ENCODE results near the gene WWOX. TPM values are rescaled to one million over a fixed set of nuclear protein-coding genes. Genes with fewer than 3 reads are reported as not detected.

WWOX gene
- total RNA-seq, 1 experiment from 2014 or later: 79.9 TPM

DNA sequence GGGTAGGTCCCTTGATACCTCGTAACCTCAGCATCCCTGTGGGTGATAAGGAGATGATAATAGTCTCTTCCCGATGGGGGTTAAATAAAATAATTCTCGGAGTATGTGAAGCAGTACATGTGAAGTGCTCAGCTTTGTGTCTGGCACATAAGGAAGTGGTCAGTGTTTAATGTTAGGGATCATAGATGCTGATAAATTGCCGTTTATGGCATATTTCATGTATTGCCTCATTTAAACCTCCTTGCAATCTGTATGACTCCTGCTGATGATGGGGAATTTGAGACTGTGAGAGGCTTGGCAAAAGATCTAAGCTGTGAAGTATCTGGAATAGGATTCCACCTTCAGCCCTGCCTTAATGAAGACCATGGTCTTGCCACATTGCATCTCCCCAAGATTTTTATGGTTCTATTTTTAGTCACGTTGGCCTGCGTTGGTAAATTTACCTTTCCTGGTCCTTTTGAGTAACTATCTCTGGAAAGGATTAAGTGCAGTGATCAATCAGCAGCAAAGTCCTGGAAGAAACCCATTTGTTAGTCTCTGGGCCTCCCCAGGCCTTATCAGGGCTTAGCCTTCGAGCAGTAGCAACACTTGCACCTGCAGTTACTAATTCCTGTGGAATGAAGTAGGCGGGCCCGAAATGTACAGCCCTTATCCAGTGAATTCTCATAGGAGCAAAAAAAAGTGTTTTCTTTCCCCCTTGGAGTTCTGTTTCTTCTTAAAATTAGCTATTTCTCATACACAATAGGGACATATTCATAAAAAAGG lies 144.9 kb downstream of the WWOX start:
- H3K27me3 ChIP-seq (replicated peaks; ENCODE audit: insufficient read depth, low read depth, low read length, poor library complexity): no peaks in the 10 kb centered on the region
- CTCF ChIA-PET: no interaction called here
- no peak overlapping the region for H3K4me3 ChIP-seq (ENCODE audit: low read depth, low read length, poor library complexity, severe bottlenecking)
- H3K27ac ChIP-seq (ENCODE audit: low read depth, low read length, poor library complexity, severe bottlenecking): no peak overlapping the region
- TF ChIP-seq, protein P1, sequence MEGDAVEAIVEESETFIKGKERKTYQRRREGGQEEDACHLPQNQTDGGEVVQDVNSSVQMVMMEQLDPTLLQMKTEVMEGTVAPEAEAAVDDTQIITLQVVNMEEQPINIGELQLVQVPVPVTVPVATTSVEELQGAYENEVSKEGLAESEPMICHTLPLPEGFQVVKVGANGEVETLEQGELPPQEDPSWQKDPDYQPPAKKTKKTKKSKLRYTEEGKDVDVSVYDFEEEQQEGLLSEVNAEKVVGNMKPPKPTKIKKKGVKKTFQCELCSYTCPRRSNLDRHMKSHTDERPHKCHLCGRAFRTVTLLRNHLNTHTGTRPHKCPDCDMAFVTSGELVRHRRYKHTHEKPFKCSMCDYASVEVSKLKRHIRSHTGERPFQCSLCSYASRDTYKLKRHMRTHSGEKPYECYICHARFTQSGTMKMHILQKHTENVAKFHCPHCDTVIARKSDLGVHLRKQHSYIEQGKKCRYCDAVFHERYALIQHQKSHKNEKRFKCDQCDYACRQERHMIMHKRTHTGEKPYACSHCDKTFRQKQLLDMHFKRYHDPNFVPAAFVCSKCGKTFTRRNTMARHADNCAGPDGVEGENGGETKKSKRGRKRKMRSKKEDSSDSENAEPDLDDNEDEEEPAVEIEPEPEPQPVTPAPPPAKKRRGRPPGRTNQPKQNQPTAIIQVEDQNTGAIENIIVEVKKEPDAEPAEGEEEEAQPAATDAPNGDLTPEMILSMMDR (conservative IDR thresholded peaks at IDR 0.05; ENCODE audit: low read depth, low read length): no peak
- TF ChIP-seq EZH2 (IDR thresholded peaks at IDR 0.05; ENCODE audit: borderline replicate concordance, low read depth, low read length, poor library complexity, severe bottlenecking): no peak
- H3K36me3 ChIP-seq (ENCODE audit: insufficient read depth, low read length, poor library complexity, severe bottlenecking): no peaks in the 10 kb centered on the region
- no peaks in the 10 kb centered on the region for H3K4me1 ChIP-seq (ENCODE audit: insufficient read depth, low read length, poor library complexity, severe bottlenecking)
- H3K9me3 ChIP-seq (ENCODE audit: low read depth, low read length, poor library complexity, severe bottlenecking): no peaks in the 10 kb centered on the region
- POLR2A ChIA-PET (ENCODE audit: low non-redundant PET): no interaction called here
- DNase-seq (ENCODE audit: low spot score): no peak
- no TSS peak for BruUV-seq (replicated peaks)
- intact Hi-C loops (cut with micrococcal nuclease; ENCODE audit: unreplicated experiment): no loop called here

DNA sequence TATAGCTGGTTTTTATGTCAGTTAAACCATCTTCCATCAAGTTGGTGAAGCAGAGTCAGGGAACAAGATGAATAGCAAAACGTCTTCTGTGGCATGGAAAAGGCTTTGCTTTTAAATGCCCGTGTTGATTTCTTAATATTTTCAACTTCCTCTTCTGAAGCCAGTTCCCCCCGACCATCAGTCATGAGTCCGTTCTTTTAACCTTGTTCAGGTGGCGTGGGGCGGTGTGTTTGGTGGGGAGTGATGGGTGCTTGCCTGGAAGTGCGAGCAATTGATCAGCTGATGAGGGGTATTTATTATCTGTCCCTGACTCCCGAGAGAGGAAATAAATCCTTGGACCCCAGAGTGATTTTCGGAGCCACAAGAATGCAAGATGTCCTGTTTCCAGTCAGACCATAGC lies 147.1 kb downstream of the WWOX start:
- CTCF ChIA-PET: no interaction called here

DNA sequence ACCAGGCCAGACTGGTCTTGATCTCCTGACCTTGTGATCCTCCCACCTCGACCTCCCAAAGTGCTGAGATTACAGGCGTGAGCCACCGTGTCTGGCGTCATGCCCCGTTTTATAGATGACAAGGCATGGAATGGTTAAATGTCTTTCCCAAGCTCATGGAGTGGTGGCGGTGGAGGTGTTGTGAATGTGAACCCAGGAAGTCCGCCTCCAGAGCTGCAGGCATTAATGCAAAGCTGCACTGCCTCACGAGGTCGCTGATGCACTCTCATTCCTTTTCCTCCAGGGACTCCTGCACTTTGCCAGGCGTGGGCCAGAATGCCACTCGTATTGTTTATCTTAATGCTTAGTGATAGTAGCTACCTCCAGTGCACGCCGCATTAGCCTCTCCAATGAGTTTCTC lies 149.6 kb downstream of the WWOX start:
- H3K4me3 ChIP-seq (ENCODE audit: low read depth, low read length, poor library complexity, severe bottlenecking): no peak overlapping the region
- ChIA-PET CTCF (no interaction called here), POLR2A (ENCODE audit: low non-redundant PET) (no interaction called here)
- H3K27ac ChIP-seq (ENCODE audit: low read depth, low read length, poor library complexity, severe bottlenecking): no peak overlapping the region
- H3K27me3 ChIP-seq (replicated peaks; ENCODE audit: insufficient read depth, low read depth, low read length, poor library complexity): no peaks in the 10 kb centered on the region
- H3K4me1 ChIP-seq (ENCODE audit: insufficient read depth, low read length, poor library complexity, severe bottlenecking): no peaks in the 10 kb centered on the region
- no peaks in the 10 kb centered on the region for H3K36me3 ChIP-seq (ENCODE audit: insufficient read depth, low read length, poor library complexity, severe bottlenecking)
- no peak for TF ChIP-seq EZH2 (IDR thresholded peaks at IDR 0.05; ENCODE audit: borderline replicate concordance, low read depth, low read length, poor library complexity, severe bottlenecking)
- TF ChIP-seq, protein P1 (conservative IDR thresholded peaks at IDR 0.05; ENCODE audit: low read depth, low read length): no peak
- intact Hi-C loops (cut with micrococcal nuclease; ENCODE audit: unreplicated experiment): no loop called here
- BruUV-seq (replicated peaks): no TSS peak
- no peaks in the 10 kb centered on the region for H3K9me3 ChIP-seq (ENCODE audit: low read depth, low read length, poor library complexity, severe bottlenecking)
- DNase-seq (ENCODE audit: low spot score): peak; percentile 25

More for the DNA sequence above, 147.1 kb downstream of the WWOX start:
- no peak overlapping the region for H3K4me3 ChIP-seq (ENCODE audit: low read depth, low read length, poor library complexity, severe bottlenecking)
- DNase-seq (ENCODE audit: low spot score): no peak
- H3K36me3 ChIP-seq (ENCODE audit: insufficient read depth, low read length, poor library complexity, severe bottlenecking): no peaks in the 10 kb centered on the region
- H3K4me1 ChIP-seq (ENCODE audit: insufficient read depth, low read length, poor library complexity, severe bottlenecking): no peaks in the 10 kb centered on the region
- no peak overlapping the region for H3K27ac ChIP-seq (ENCODE audit: low read depth, low read length, poor library complexity, severe bottlenecking)
- H3K27me3 ChIP-seq (replicated peaks; ENCODE audit: insufficient read depth, low read depth, low read length, poor library complexity): no peaks in the 10 kb centered on the region
- no peak for TF ChIP-seq EZH2 (IDR thresholded peaks at IDR 0.05; ENCODE audit: borderline replicate concordance, low read depth, low read length, poor library complexity, severe bottlenecking)
- TF ChIP-seq, protein P1 (conservative IDR thresholded peaks at IDR 0.05; ENCODE audit: low read depth, low read length): no peak
- no peaks in the 10 kb centered on the region for H3K9me3 ChIP-seq (ENCODE audit: low read depth, low read length, poor library complexity, severe bottlenecking)
- BruUV-seq (replicated peaks): no TSS peak
- intact Hi-C loops (cut with micrococcal nuclease; ENCODE audit: unreplicated experiment): no loop called here
- POLR2A ChIA-PET (ENCODE audit: low non-redundant PET): no interaction called here

Measured in A673 (cell line).